Retinal pigment epithelial cell (primary cell): ENCODE results near the gene RAB34.
A peak's percentile ranks its signal among the peaks of the same experiment; 100 is the strongest.
"Not testable (repeated sequence)": the region's sequence is repeated elsewhere in the genome, so short reads cannot be mapped to it uniquely, and the experiment has no call there.

ENCODE experiments used
- DNase-seq: peaks from one replicate; pipeline ENCODE4 v3.0.0-alpha.2; 2010; ENCODE audit warnings: low read depth
- H3K4me3 ChIP-seq: 2 replicates; pipeline ENCODE4 v1.5.1; 2011; ENCODE audit warnings: mild to moderate bottlenecking, low read length, control low read depth, moderate library complexity
- TF ChIP-seq, protein P1 (sequence below): conservative IDR thresholded peaks from 2 replicates; pipeline ENCODE4 v1.5.1; 2011; ENCODE audit warnings: low read depth, low read length, control low read depth, inconsistent platforms

The RAB34 gene

DNA sequence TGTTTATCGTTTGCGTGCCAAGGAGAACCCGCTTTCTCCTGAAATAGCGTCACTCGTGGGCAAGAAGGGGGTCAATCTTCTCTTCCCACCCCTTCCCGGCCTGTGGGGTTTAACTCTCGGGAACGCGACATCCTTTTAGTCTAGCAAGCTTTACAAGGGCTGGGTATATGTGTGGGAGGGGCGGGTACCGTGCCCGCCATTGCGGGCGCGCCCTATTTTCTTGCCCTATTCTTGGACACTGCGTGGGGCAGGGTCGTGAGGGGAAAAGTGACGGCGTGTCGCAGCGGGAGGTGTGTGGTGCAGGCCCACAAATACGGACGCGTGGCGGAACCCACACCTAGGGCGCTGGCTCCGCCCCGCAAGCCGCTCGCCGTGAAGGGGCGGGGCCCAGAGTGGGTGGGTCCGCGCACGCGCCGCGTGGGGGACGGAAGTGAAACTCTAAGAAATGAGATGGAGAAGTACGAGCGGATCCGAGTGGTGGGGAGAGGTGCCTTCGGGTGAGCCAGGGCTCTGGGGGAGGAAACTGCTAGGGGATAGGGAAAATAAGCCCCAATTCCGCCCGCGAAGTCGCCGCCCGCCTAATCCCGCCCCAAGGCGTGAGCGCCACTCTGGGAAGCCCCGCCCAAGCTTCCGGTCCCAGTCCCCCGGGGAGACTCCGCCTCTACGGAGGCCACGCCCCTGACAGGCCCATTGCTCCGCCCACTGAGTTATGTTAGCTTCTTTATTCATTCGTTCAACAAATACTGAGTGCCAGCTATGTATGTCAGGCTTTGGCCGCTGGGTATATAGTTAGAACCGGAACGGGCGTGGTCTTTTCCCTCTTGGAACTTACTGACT, 10.9 kb upstream of the RAB34 start, which contains the start of gene NEK8:
NEK8 (plus strand) TSS at position 425 of the 837 bp plus-strand sequence; CDS start at position 451, 26 bp downstream.
- TF ChIP-seq, protein P1, sequence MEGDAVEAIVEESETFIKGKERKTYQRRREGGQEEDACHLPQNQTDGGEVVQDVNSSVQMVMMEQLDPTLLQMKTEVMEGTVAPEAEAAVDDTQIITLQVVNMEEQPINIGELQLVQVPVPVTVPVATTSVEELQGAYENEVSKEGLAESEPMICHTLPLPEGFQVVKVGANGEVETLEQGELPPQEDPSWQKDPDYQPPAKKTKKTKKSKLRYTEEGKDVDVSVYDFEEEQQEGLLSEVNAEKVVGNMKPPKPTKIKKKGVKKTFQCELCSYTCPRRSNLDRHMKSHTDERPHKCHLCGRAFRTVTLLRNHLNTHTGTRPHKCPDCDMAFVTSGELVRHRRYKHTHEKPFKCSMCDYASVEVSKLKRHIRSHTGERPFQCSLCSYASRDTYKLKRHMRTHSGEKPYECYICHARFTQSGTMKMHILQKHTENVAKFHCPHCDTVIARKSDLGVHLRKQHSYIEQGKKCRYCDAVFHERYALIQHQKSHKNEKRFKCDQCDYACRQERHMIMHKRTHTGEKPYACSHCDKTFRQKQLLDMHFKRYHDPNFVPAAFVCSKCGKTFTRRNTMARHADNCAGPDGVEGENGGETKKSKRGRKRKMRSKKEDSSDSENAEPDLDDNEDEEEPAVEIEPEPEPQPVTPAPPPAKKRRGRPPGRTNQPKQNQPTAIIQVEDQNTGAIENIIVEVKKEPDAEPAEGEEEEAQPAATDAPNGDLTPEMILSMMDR: no peak
- peak within 1 kb of the TSS; percentile 88 for H3K4me3 ChIP-seq

DNA sequence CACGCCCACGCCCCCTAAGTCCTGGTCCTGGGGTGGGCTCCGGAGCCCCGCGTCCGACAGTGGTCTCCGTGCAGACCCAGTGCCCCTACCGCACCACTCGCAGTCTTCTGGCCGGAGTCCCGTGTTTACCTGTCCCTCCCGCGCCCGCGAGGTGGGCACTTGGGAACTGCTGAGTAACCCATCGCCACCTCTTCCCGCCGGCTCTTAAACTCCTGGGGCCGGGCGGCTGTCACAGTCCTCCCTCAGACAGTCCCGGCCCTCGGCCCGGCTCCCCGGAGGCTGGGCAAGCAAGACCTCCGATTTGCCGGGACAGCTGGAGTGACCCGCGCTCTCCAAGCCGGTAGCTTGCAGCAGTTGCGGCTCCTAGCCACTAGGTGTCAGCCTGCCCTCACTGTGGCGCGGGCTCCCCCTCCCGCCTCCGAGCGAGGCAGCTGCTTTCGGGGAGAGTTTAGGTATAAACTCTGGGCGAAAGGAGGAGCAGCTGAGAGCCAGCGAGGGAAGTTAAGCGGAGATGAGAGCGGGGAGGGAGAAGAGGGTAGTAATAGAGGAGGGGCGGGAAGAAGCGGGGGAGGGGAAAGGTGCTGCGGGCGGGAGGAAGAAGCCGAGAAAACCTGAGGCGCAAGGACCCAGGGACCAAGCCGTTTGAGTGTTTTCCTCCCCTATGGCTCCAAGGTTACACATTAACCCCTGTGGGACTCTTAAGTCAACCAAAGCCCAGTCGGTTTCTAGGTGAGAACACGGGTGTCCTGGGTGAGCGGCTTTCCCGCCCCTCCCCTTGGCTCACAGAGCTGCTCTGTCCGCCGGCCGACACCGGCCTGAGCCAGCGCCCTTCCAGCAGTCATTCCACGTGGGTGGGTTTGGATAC, 9.2 kb upstream of the RAB34 start:
- TF ChIP-seq, protein P1: peak; percentile 97
- DNase-seq: peak; percentile 75
- H3K4me3 ChIP-seq: peak overlapping the region; percentile 67

More for the DNA sequence above, 10.9 kb upstream of the RAB34 start, which contains the start of gene NEK8:
- peak; percentile 64 for DNase-seq

DNA sequence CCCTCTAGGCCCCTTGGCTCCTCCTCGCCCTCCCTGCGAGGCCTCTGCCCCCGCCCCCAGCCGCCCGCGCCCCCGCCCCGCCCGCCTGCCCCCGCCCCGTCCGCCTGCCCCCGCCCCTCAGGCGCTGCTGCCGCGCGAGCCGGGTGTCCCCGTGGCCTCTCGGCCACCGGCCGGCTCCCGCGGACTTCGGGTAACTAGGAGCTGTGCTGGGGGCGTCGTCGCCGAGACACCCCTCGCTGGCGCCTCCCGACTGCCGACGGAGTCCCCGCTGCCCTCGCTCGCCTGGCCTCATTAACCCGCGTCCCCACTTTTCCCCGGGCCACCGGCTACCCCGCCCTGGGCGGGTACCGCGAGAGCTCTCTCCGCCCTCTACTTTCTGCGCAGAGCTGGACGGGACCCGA, 8.6 kb upstream of the RAB34 start, which contains the start of gene TLCD1:
TLCD1 (minus strand) TSS at position 8 of the 401 bp plus-strand sequence. CDS start 136 bp downstream, outside the sequence.
- peak within 1 kb of the TSS; percentile 67 for H3K4me3 ChIP-seq
- TF ChIP-seq, protein P1: no peak
- no peak for DNase-seq

DNA sequence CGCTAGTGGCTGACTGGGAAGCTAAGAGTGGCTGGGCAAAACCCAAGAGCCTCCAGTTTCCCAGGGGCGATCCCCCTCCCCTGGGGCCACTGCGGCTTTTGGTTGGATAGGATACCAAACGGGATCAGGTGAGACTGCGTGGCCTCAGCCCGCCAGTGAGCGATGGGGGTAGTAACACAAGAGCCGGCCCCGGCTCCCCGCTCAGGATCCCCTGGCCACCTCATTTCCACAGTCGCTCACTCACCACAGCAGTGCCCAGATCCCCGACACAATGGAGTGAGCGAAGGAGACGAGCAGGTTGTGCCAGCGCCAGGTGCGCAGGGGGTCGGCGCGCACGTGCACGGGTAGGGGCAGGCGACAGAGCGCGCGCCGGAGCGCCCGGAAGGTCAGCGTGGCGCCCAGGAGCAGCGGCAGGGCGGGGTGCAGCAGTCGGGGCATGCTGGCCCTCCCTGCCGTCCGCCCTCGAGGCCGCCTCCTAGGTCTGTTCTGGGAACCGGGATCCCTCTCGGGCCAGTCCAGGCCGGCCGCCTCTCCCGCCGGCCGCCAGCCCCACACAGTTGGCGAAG, 8.1 kb upstream of the RAB34 start:
- TF ChIP-seq, protein P1: no peak
- DNase-seq: peak; percentile 15
- H3K4me3 ChIP-seq: peak overlapping the region; percentile 49

DNA sequence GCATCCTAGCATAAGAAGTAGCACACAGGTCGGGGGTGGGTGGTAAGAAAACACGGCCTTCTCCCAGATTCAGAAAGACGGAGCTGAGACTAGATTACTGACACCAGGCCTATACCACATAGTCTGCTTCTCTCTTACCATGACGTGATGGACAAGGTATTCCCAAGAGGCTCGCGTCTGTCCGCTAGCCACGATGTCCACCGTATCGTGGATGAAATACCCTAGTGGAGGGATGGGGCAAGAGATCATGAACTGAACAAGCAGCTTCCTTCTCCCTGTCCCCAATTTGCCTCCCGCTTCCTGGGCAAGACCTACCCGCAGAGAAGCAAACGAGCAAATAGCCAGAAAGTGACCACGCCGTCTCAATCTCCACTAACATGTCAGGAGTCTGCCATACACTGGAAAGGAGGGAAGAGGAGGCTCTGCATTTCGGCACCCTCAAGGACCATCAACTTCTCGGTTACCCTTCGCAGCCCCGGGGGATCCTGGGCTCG, 7.5 kb upstream of the RAB34 start:
- DNase-seq: peak; percentile 7
- peak overlapping the region; percentile 49 for H3K4me3 ChIP-seq
- TF ChIP-seq, protein P1: no peak

DNA sequence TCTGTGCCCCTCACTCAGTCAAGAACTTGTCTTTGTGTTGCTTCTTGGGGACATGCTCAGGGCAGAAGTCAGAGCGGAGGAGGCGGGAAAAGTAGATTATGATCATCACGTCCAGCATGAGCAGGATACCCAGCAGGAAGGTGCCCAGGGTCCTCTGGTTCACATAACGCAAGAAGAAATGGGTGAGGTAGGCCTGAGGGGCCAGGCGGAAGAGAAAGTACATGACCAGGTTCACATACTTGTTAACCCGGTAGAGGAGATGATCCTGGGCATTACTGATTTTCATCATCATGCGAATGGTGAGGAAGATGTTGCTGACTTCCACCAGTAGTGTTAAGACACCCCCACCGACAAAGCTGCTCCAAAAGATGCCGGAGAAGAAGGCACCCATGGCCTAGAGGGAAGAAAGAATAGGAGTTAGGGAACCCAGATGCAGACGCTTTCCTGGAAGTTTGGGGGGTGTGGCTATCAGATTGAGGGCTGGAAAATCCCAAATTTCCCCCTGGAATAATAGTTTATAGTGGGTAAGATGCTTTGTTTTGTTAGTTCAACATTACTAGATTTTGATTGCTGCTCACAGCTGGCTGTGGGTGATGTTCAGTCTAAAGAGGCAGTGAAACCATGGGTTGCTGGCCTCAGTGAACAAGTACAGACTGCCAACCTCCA, 7.0 kb upstream of the RAB34 start:
- peak overlapping the region; percentile 49 for H3K4me3 ChIP-seq
- DNase-seq: no peak
- TF ChIP-seq, protein P1: no peak

DNA sequence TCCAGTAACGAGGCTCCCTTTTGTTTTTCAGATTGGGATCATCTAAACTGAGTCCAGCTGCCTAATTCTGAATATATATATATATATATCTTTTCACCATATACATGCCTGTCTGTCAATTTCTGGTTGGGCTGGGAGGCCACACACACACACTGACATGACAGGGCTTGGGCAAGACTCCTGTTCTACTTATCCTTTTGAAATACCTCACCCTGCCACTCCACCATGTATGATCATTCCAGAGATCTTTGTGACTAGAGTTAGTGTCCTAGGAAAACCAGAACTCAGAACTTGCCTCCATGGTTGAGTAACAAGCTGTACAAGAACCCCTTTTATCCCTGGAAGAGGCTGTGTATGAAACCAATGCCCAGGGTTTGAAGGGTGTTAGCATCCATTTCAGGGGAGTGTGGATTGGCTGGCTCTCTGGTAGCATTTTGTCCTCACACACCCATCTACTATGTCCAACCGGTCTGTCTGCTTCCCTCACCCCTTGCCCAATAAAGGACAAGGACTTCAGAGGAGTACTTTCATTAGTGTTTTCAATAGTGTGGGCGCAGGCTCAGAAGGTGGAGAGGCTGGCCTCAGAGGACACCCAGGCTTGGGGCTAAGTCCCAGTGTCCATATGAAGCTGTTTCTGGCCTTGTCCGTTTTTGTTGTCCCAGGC, 6.3 kb upstream of the RAB34 start:
- not testable (repeated sequence) for DNase-seq, H3K4me3 ChIP-seq
